HepG2 (cell line): Measurements from ENCODE around the gene COL18A1. TPM values are rescaled to one million over a fixed set of nuclear protein-coding genes. Genes with fewer than 3 reads are reported as not detected.

ENCODE experiments used
- CSRNP2 ChIP-seq: sonication (generic); formaldehyde crosslinking; conservative IDR thresholded peaks from 2 replicates; pipeline ENCODE4 v1.8.0; 2022; ENCODE audit warnings: low read depth, missing genetic modification reagents
- DBP ChIP-seq: sonication (generic); formaldehyde crosslinking; IDR thresholded peaks from 2 replicates; pipeline ENCODE4 v1.4.0; 2020; ENCODE audit warnings: missing genetic modification reagents; ENCODE audit errors: not compliant biosample characterization
- EHMT2 ChIP-seq: fragments of 200-600 bp; sonication (generic); IDR thresholded peaks from 2 replicates; pipeline ENCODE4 v1.7.0; 2017; ENCODE audit warnings: antibody characterized with exemption, low read depth, low read length, borderline replicate concordance
- ELF1 ChIP-seq: sonication (generic); formaldehyde crosslinking; IDR thresholded peaks from 2 replicates; pipeline ENCODE4 v1.4.0; 2020; ENCODE audit warnings: missing genetic modification reagents
- ERF ChIP-seq: IDR thresholded peaks from 2 replicates; pipeline ENCODE4 v1.6.1; 2018; ENCODE audit warnings: missing biosample characterization, missing genetic modification reagents
- FOXA3 ChIP-seq: IDR thresholded peaks from 2 replicates; pipeline ENCODE4 v1.6.1; 2016; ENCODE audit warnings: missing genetic modification reagents, missing compliant biosample characterization
- GTF3A ChIP-seq: sonication (generic); formaldehyde crosslinking; conservative IDR thresholded peaks from 2 replicates; pipeline ENCODE4 v1.4.0; 2020; ENCODE audit warnings: mild to moderate bottlenecking, missing genetic modification reagents
- HBP1 ChIP-seq: IDR thresholded peaks from 2 replicates; pipeline ENCODE4 v1.6.1; 2016; ENCODE audit warnings: low read depth, control low read depth
- JDP2 ChIP-seq: sonication (generic); formaldehyde crosslinking; IDR thresholded peaks from 2 replicates; pipeline ENCODE4 v1.8.1; 2022; ENCODE audit warnings: missing genetic modification reagents, borderline replicate concordance
- PATZ1 ChIP-seq: sonication (generic); formaldehyde crosslinking; IDR thresholded peaks from 2 replicates; pipeline ENCODE4 v1.4.0; 2020; ENCODE audit warnings: missing genetic modification reagents
- RAD21 ChIP-seq: fragments of 450-650 bp; formaldehyde crosslinking; IDR thresholded peaks from 2 replicates; pipeline ENCODE4 v1.5.0; 2020; ENCODE audit warnings: mild to moderate bottlenecking
- RBAK ChIP-seq: sonication (generic); formaldehyde crosslinking; IDR thresholded peaks from 2 replicates; pipeline ENCODE4 v1.5.1; 2020; ENCODE audit warnings: mild to moderate bottlenecking, missing genetic modification reagents
- RFXAP ChIP-seq: sonication (generic); formaldehyde crosslinking; IDR thresholded peaks from 2 replicates; pipeline ENCODE4 v1.4.0; 2020; ENCODE audit warnings: missing genetic modification reagents, borderline replicate concordance
- SMARCE1 ChIP-seq: fragments of 450-650 bp; IDR thresholded peaks from 2 replicates; pipeline ENCODE4 v1.6.1; 2017; ENCODE audit warnings: borderline replicate concordance
- STAT5B ChIP-seq: sonication (generic); formaldehyde crosslinking; IDR thresholded peaks from 2 replicates; pipeline ENCODE4 v1.4.0; 2020; ENCODE audit warnings: missing genetic modification reagents
- THAP7 ChIP-seq: sonication (generic); formaldehyde crosslinking; IDR thresholded peaks from 2 replicates; pipeline ENCODE4 v1.8.1; 2023; ENCODE audit warnings: mild to moderate bottlenecking, missing genetic modification reagents
- ZFP91 ChIP-seq: sonication (generic); formaldehyde crosslinking; IDR thresholded peaks from 2 replicates; pipeline ENCODE4 v1.9.0; 2022; ENCODE audit warnings: missing genetic modification reagents, mild to moderate bottlenecking, borderline replicate concordance
- ZNF326 ChIP-seq: sonication (generic); formaldehyde crosslinking; IDR thresholded peaks from 2 replicates; pipeline ENCODE4 v1.4.0; 2020; ENCODE audit warnings: missing genetic modification reagents, borderline replicate concordance
- ZNF615 ChIP-seq: sonication (generic); formaldehyde crosslinking; IDR thresholded peaks from 2 replicates; pipeline ENCODE4 v1.5.0; 2020; ENCODE audit warnings: mild to moderate bottlenecking, missing genetic modification reagents, borderline replicate concordance
- ZNF891 ChIP-seq: sonication (generic); formaldehyde crosslinking; IDR thresholded peaks from 2 replicates; pipeline ENCODE4 v1.5.0; 2020; ENCODE audit warnings: mild to moderate bottlenecking, missing genetic modification reagents
- polyA plus RNA-seq, 8 experiments: library from polyadenylated mRNA; depleted of rRNA in 3 of 8; stranded (reverse) in 7 of 8; unstranded in 1 of 8; fragments of >200 nt; fragmentation: Illumina TruSeq in 4 of 8; extraction: Trizol in 4 of 8; gene quantifications; 2 replicates each; pipeline versions ENCODE4 v1.2.1 to v1.2.3, GENCODE V29; 2011 to 2016; ENCODE audit warnings: low read depth in 4 of 8, missing spikeins in 1 of 8, mixed read lengths in 1 of 8; ENCODE audit not compliant: insufficient read depth in 1 of 8
- total RNA-seq, 5 experiments: library from RNA; depleted of rRNA; stranded (reverse); fragments of >200 nt; fragmentation: Illumina TruSeq; extraction: Trizol; gene quantifications; 2 replicates each; pipeline ENCODE4 v1.2.3, GENCODE V29; 2016; ENCODE audit warnings: low read depth in 1 of 5

The COL18A1 gene
- total and polyA plus RNA-seq, 2 of the 13 experiments (the other 11 are each of a cell fraction or from before 2014, with no cell fraction given), result 79.0 to 102 TPM

GRCh38 chr21:45541221-45542039 is 136.5 kb downstream of the COL18A1 start (continued):
- TF ChIP-seq ZNF891 (CRISPR knock-in tag) (no peak), ZNF615 (CRISPR knock-in tag) (no peak), RBAK (no peak), HBP1 (no peak), RAD21 (CRISPR knock-in tag) (no peak), THAP7 (no peak), SMARCE1 (no peak), ERF (0 out of 2 replicates have a peak, but pooled peaks have one; percentile 22), FOXA3 (CRISPR knock-in tag) (no peak), GTF3A (no peak), EHMT2 (no peak), CSRNP2 (CRISPR knock-in tag) (no peak), RFXAP (CRISPR knock-in tag) (0 out of 2 replicates have a peak, but pooled peaks have one; percentile 20), ZNF326 (no peak), ELF1 (CRISPR knock-in tag) (peak; percentile 36; the same call in 1 of the 2 replicates), DBP (CRISPR knock-in tag) (no peak), ZFP91 (CRISPR knock-in tag) (peak; percentile 81; the same call in 1 of the 2 replicates), JDP2 (no peak), STAT5B (CRISPR knock-in tag) (0 out of 2 replicates have a peak, but pooled peaks have one; percentile 28), PATZ1 (CRISPR knock-in tag) (peak; percentile 97)
